Loucy (cell line): ENCODE measurements around the gene SERGEF.

Source experiments
- H2AFZ ChIP-seq: fragments of 200-600 bp; sonication (generic); 2 replicates; pipeline ENCODE4 v1.6.0; 2016; ENCODE audit warnings: antibody characterized with exemption, mild to moderate bottlenecking, low read length, moderate library complexity
- H3F3A ChIP-seq: fragments of 200-600 bp; 2 replicates; pipeline ENCODE4 v1.6.0; 2016; ENCODE audit warnings: antibody characterized with exemption, low read depth, mild to moderate bottlenecking
- H3K27me3 ChIP-seq: fragments of 200-600 bp; sonication (generic); 2 replicates; pipeline ENCODE4 v1.6.1; 2014; ENCODE audit warnings: low read length, mild to moderate bottlenecking; ENCODE audit not compliant: insufficient read depth, poor library complexity, severe bottlenecking
- H3K36me3 ChIP-seq: fragments of 200-600 bp; sonication (generic); 2 replicates; pipeline ENCODE4 v1.6.1; 2016; ENCODE audit warnings: low read length; ENCODE audit not compliant: insufficient read depth
- H3K4me1 ChIP-seq: fragments of 200-600 bp; sonication (generic); 2 replicates; pipeline ENCODE4 v1.5.1; 2014; ENCODE audit warnings: low read length, mild to moderate bottlenecking; ENCODE audit not compliant: insufficient read depth, poor library complexity, severe bottlenecking
- H3K4me2 ChIP-seq: fragments of 200-600 bp; sonication (generic); 2 replicates; pipeline ENCODE4 v1.6.0; 2014; ENCODE audit warnings: antibody characterized with exemption, low read length, low read depth, mild to moderate bottlenecking; ENCODE audit not compliant: poor library complexity, severe bottlenecking
- H3K4me3 ChIP-seq: fragments of 200-600 bp; sonication (generic); 2 replicates; pipeline ENCODE4 v1.5.1; 2014; ENCODE audit warnings: low read length, mild to moderate bottlenecking, mixed read lengths; ENCODE audit not compliant: poor library complexity, severe bottlenecking
- H3K79me2 ChIP-seq: fragments of 200-600 bp; sonication (generic); 2 replicates; pipeline ENCODE4 v1.6.1; 2014; ENCODE audit warnings: low read length; ENCODE audit not compliant: insufficient read depth
- H3K9ac ChIP-seq: fragments of 200-600 bp; sonication (generic); 2 replicates; pipeline ENCODE4 v1.6.0; 2014; ENCODE audit warnings: mild to moderate bottlenecking, low read depth, low read length, moderate library complexity; ENCODE audit not compliant: poor library complexity, severe bottlenecking
- H3K9me2 ChIP-seq: fragments of 200-600 bp; sonication (generic); replicated peaks from 2 replicates; pipeline ENCODE4 v1.6.1; 2016; ENCODE audit warnings: low read depth, low read length, mixed read lengths
- H3K9me3 ChIP-seq: fragments of 200-600 bp; sonication (generic); 2 replicates; pipeline ENCODE4 v1.6.1; 2014; ENCODE audit warnings: mild to moderate bottlenecking, antibody characterized with exemption, low read length, low read depth; ENCODE audit not compliant: insufficient read depth
- H4K20me1 ChIP-seq: fragments of 200-600 bp; sonication (generic); 2 replicates; pipeline ENCODE4 v1.6.0; 2014; ENCODE audit warnings: antibody characterized with exemption, low read length, mild to moderate bottlenecking; ENCODE audit not compliant: insufficient read depth, poor library complexity, severe bottlenecking
- EZH2phosphoT487 ChIP-seq: fragments of 200-600 bp; IDR thresholded peaks from 2 replicates; pipeline ENCODE4 v1.6.1; 2018; ENCODE audit warnings: antibody characterized with exemption, mild to moderate bottlenecking, moderate library complexity, borderline replicate concordance
- TF ChIP-seq, protein P1 (sequence below): fragments of 200-600 bp; sonication (generic); conservative IDR thresholded peaks from 2 replicates; pipeline ENCODE4 v1.5.1; 2014; ENCODE audit warnings: mild to moderate bottlenecking, antibody characterized with exemption, low read length

SERGEF gene

DNA sequence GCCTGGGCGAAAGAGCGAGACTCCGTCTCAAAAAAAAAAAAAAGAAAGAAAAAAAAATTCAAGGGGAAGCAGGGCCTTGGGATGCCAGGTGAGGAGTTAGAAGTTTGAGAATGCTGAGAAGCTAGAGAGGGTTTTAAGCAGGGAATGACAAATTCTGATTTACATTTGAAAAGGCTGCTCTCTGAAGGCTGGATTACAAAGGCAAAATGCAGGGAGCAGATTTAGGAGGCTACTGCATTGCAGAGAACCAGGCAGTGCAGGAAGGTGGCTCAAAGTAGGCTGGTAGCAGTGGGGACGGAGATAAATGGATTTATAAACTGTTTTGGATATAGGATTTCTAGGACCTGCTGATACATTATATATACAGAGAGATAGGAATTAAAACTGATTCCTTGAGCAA lies 211.7 kb downstream of the SERGEF start:
- H2AFZ ChIP-seq, result no peak overlapping the region
- H3K27me3 ChIP-seq, result no peaks in the 10 kb centered on the region
- no peak overlapping the region for H3K4me2 ChIP-seq
- TF ChIP-seq, protein P1, sequence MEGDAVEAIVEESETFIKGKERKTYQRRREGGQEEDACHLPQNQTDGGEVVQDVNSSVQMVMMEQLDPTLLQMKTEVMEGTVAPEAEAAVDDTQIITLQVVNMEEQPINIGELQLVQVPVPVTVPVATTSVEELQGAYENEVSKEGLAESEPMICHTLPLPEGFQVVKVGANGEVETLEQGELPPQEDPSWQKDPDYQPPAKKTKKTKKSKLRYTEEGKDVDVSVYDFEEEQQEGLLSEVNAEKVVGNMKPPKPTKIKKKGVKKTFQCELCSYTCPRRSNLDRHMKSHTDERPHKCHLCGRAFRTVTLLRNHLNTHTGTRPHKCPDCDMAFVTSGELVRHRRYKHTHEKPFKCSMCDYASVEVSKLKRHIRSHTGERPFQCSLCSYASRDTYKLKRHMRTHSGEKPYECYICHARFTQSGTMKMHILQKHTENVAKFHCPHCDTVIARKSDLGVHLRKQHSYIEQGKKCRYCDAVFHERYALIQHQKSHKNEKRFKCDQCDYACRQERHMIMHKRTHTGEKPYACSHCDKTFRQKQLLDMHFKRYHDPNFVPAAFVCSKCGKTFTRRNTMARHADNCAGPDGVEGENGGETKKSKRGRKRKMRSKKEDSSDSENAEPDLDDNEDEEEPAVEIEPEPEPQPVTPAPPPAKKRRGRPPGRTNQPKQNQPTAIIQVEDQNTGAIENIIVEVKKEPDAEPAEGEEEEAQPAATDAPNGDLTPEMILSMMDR, result no peak
- H3K4me1 ChIP-seq, result no peaks in the 10 kb centered on the region
- no peaks in the 10 kb centered on the region for H3K36me3 ChIP-seq
- H4K20me1 ChIP-seq, result no peaks in the 10 kb centered on the region
- no peaks in the 10 kb centered on the region for H3K79me2 ChIP-seq
- no peak overlapping the region for H3K9ac ChIP-seq
- no peaks in the 10 kb centered on the region for H3K9me2 ChIP-seq
- H3K9me3 ChIP-seq, result no peaks in the 10 kb centered on the region
- no peak overlapping the region for H3K4me3 ChIP-seq
- H3F3A ChIP-seq, result no peaks in the 10 kb centered on the region

DNA sequence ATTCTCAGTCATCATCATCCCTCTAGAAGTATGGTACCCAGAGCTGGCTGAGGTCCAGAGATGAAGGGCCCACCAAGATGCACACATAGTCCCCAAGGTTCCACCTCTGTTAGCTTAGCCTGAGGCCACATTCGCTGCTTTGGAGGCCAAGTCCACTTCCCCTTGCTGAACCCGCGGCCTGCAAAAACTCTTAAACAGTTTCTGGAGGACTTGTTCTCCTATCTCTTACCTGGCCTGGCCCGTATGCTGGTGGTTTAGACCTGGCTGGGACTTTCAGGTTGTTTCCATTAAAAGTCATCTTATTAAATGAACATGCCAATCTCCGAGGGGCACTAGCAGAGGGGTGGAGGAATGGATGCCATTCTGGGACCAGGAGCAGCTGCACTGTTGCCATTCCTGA lies 213.7 kb downstream of the SERGEF start:
- no peaks in the 10 kb centered on the region for H3K4me1 ChIP-seq
- no peak overlapping the region for H3K4me2 ChIP-seq
- H3K9me3 ChIP-seq, result no peaks in the 10 kb centered on the region
- H3K36me3 ChIP-seq, result no peaks in the 10 kb centered on the region
- no peaks in the 10 kb centered on the region for H3K9me2 ChIP-seq
- H2AFZ ChIP-seq, result no peak overlapping the region
- H3K9ac ChIP-seq, result no peak overlapping the region
- H3K4me3 ChIP-seq, result no peak overlapping the region
- no peak for TF ChIP-seq EZH2phosphoT487
- TF ChIP-seq, protein P1, result no peak
- H3K27me3 ChIP-seq, result no peaks in the 10 kb centered on the region
- no peaks in the 10 kb centered on the region for H3F3A ChIP-seq
- no peaks in the 10 kb centered on the region for H3K79me2 ChIP-seq
- no peaks in the 10 kb centered on the region for H4K20me1 ChIP-seq

DNA sequence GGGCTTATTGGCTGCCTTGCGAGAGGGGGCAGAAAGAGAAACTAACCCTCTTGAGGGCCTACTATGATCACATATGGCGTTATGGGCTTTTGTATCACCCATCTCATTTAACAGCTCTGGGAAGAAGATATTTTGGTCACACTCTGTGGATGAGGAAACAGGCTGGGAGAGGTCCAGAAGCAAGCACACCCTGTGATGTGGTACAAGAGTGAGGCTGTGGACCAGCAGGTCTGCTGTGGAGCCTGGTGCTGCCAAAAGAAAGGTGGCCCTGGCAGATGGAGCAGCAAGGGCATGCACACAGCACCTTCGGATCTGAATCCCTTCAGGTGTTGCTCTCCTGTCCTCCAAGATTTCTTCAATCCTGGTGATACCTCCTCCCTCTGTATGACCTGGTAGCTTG lies 214.1 kb downstream of the SERGEF start:
- Histone ChIP-seq H3K4me1 (no peaks in the 10 kb centered on the region), H3K27me3 (no peaks in the 10 kb centered on the region), H3K4me3 (no peak overlapping the region), H3K9me2 (no peaks in the 10 kb centered on the region), H3K9me3 (no peaks in the 10 kb centered on the region), H3K79me2 (no peaks in the 10 kb centered on the region), H4K20me1 (no peaks in the 10 kb centered on the region), H3F3A (no peaks in the 10 kb centered on the region), H2AFZ (no peak overlapping the region), H3K4me2 (no peak overlapping the region), H3K9ac (no peak overlapping the region), H3K36me3 (no peaks in the 10 kb centered on the region)
- TF ChIP-seq, protein P1, result no peak
- TF ChIP-seq EZH2phosphoT487, result no peak
